Testis (tissue), 3 donors: Measurements from ENCODE around the gene RASA3. TPM values are rescaled to one million over a fixed set of nuclear protein-coding genes. Genes with fewer than 3 reads are reported as not detected.

Source experiments
- DNase-seq: peaks from one replicate; pipeline ENCODE4 v3.0.0-alpha.2; 2019
- H3K27ac ChIP-seq, 2 donors: fragments of 200-600 bp; sonication (generic); one replicate each; pipeline ENCODE4 v1.5.1; 2019
- H3K27me3 ChIP-seq: fragments of 200-600 bp; sonication (generic); one replicate; pipeline ENCODE4 v1.5.1; 2019
- H3K36me3 ChIP-seq: fragments of 200-600 bp; sonication (generic); one replicate; pipeline ENCODE4 v1.5.1; 2017; ENCODE audit warnings: low read depth; ENCODE audit errors: missing control alignments
- H3K4me1 ChIP-seq: fragments of 200-600 bp; sonication (generic); one replicate; pipeline ENCODE4 v1.5.1; 2019
- H3K4me3 ChIP-seq, 2 donors: fragments of 200-600 bp; sonication (generic); one replicate each; pipeline ENCODE4 v1.5.1; 2017 to 2019
- H3K9me3 ChIP-seq: fragments of 200-600 bp; sonication (generic); one replicate; pipeline ENCODE4 v1.5.1; 2017
- CTCF ChIP-seq, 3 experiments: fragments of 450-650 bp in 2 of 3; fragments of 200-600 bp in 1 of 3; sonication (generic) in 1 of 3; IDR thresholded peaks; one replicate each; pipeline ENCODE4 v1.5.1; 2016 to 2019; ENCODE audit warnings: antibody characterized with exemption in 3 of 3, mild to moderate bottlenecking in 2 of 3, moderate library complexity in 1 of 3
- POLR2A ChIP-seq: fragments of 450-650 bp; IDR thresholded peaks from one replicate; pipeline ENCODE4 v1.6.1; 2017; ENCODE audit warnings: antibody characterized with exemption, mild to moderate bottlenecking, moderate library complexity
- WGBS, 2 donors: methylation state at CpG; one replicate each; pipeline ENCODE4 v1.1.5; 2018; 5-methylcytosine and 5-hydroxymethylcytosine counted together
- intact Hi-C: fragments of 100-400 bp; cut with DNase I; formaldehyde crosslinking; loops from one replicate; pipeline ENCODE4 v1.15.1; 2023; ENCODE audit warnings: low total_unique reads
- polyA plus RNA-seq: library from polyadenylated mRNA; stranded (reverse); fragments of 350-450 nt; fragmentation: Illumina TruSeq; extraction: RNeasy Lipid Tissue Mini Kit (QIAGEN cat#74804); gene quantifications from one replicate; pipeline ENCODE4 v1.2.3, GENCODE V29; 2014; ENCODE audit warnings: low read depth, low replicate concordance; ENCODE audit not compliant: insufficient read depth
- total RNA-seq, 2 donors: library from RNA; depleted of rRNA; stranded (reverse); fragments of >200 nt; gene quantifications; one replicate each; pipeline ENCODE4 v1.2.3, GENCODE V29; 2016

Gene RASA3
- total and polyA plus RNA-seq, 3 donors from 2014 or later, result 13.2 to 21.6 (median 16.4) TPM

DNA sequence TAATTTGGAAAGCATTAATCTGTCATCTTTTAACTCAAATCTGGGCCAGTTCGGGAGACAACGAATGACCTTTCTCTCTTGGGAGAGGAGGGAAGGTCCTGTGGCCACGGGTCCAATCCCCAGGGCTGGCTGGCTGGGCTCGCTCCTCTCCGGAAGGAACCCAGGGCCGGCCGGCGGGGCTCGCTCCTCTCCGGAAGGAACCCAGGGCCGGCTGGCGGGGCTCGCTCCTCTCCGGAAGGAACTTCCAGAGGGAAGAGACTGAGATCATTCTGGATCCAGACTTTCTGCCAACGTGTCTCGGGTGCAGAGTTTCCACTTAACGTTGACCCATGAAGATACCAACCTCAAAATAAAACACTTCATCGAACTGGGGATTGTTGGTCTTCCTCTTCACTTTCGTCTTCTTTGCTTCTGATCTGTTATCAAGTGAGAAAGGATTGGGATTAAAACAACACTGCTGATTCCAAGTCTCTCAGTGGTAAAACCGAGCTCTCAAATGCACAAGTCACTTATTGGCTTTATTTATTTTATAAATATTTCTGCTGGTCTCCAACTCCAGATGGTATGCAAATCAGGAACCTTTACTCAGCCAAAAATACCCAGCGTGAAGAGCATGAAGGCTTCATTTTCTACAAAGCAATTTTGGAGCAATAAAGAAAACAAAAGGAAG, 105.2 kb downstream of the RASA3 start:
- H3K9me3 ChIP-seq, result no peaks in the 10 kb centered on the region
- peaks cover 9% of the 10 kb centered on the region for H3K4me1 ChIP-seq
- DNase-seq, result no peak
- WGBS, 2 donors, result 87 to 88% methylated on average over 20 to 21 of the region's 21 CpGs
- no peak overlapping the region for H3K4me3 ChIP-seq
- no peaks in the 10 kb centered on the region for H3K27me3 ChIP-seq
- TF ChIP-seq POLR2A, result no peak
- no peak for TF ChIP-seq CTCF (IDR thresholded peaks at IDR 0.05)
- no peaks in the 10 kb centered on the region for H3K36me3 ChIP-seq
- no peak overlapping the region for H3K27ac ChIP-seq
- intact Hi-C loops, result no loop called here

DNA sequence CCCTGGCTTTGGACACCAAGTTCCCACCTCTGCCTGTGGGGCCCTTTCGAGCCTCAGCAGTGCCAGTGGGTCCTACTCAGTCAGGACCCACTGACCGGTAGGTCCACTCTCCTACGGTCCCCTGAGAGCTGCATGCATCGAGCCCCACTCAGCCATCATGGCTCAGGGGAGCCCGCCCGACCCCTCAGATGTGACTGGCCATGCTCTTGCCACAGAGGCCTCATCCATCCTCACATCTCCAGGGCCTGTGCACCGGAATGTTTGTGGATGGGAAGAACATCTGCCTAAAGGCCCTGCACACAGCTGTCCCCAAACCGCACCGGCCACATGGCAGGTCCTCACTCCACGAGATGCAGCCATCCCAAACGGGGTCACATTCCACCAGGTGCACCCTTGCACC, 105.9 kb downstream of the RASA3 start:
- no peak overlapping the region for H3K4me3 ChIP-seq
- H3K9me3 ChIP-seq, result no peaks in the 10 kb centered on the region
- no peaks in the 10 kb centered on the region for H3K36me3 ChIP-seq
- 81 to 96% methylated on average over 4 to 11 of the region's 11 CpGs for WGBS, 2 donors
- H3K27ac ChIP-seq, result no peak overlapping the region
- TF ChIP-seq POLR2A (no peak), CTCF (IDR thresholded peaks at IDR 0.05) (no peak)
- peaks cover 9% of the 10 kb centered on the region for H3K4me1 ChIP-seq
- DNase-seq, result no peak
- intact Hi-C loops, result no loop called here
- H3K27me3 ChIP-seq, result no peaks in the 10 kb centered on the region

GRCh38 chr13:114025714-114026431, 106.5 kb downstream of the RASA3 start:
- H3K4me3 ChIP-seq, result no peak overlapping the region
- peak; percentile 46 for DNase-seq
- no peak for TF ChIP-seq CTCF (IDR thresholded peaks at IDR 0.05)
- no peak for TF ChIP-seq POLR2A
- H3K36me3 ChIP-seq, result no peaks in the 10 kb centered on the region
- H3K4me1 ChIP-seq, result peaks cover 9% of the 10 kb centered on the region
- no peaks in the 10 kb centered on the region for H3K27me3 ChIP-seq
- no peak overlapping the region for H3K27ac ChIP-seq
- H3K9me3 ChIP-seq, result no peaks in the 10 kb centered on the region
- intact Hi-C loops, result no loop called here
- 38 to 50% methylated on average over 19 to 25 of the region's 25 CpGs for WGBS, 2 donors

- H3K36me3 ChIP-seq, result no peaks in the 10 kb centered on the region
- no peaks in the 10 kb centered on the region for H3K27me3 ChIP-seq
- TF ChIP-seq CTCF (IDR thresholded peaks at IDR 0.05), result no peak
- TF ChIP-seq POLR2A, result no peak
- no peak for DNase-seq
- no peak overlapping the region for H3K4me3 ChIP-seq
- intact Hi-C loops, result no loop called here
- no peaks in the 10 kb centered on the region for H3K9me3 ChIP-seq
- H3K27ac ChIP-seq, result no peak overlapping the region
- WGBS, 2 donors, result 47 to 49% methylated on average over 4 of the region's 4 CpGs
- H3K4me1 ChIP-seq, result peaks cover 9% of the 10 kb centered on the region
Measured at GRCh38 chr13:114025405-114025713, 107.1 kb downstream of the RASA3 start.
